Endometrial microvascular endothelial cells (primary cell): ENCODE data around the gene AATF. TPM values are rescaled to one million over a fixed set of nuclear protein-coding genes. Genes with fewer than 3 reads are reported as not detected.

Experiments used
- in situ Hi-C: cut with HindIII; loops from 2 replicates; pipeline ENCODE4 v1.10.0; 2017; ENCODE audit warnings: low sequenced_read_pairs, low pct_unique_long_range_greater_than_20kb; ENCODE audit errors: inconsistent ontology term
- total RNA-seq: library from RNA; depleted of rRNA; stranded (reverse); fragments of >200 nt; gene quantifications from one replicate; pipeline ENCODE4 v1.2.3, GENCODE V29; 2015; ENCODE audit errors: inconsistent ontology term

AATF gene
- 37.2 TPM for total RNA-seq

- in situ Hi-C loops, result no loop called here
Measured at GRCh38 chr17:36948717-36949460, at the start of gene AATF. Gene AATF, plus strand, starts transcription at chr17:36948954. Its CDS starts 172 bp downstream, at chr17:36949126.

GRCh38 chr17:36899250-36900159 lies 49.2 kb upstream of the AATF start:
- in situ Hi-C loops, result no loop called here

GRCh38 chr17:36900160-36900512 lies 48.6 kb upstream of the AATF start:
- in situ Hi-C loops, result no loop called here

GRCh38 chr17:36901506-36901905 lies 47.2 kb upstream of the AATF start:
- in situ Hi-C loops, result no loop called here

GRCh38 chr17:36907407-36907806 lies 41.3 kb upstream of the AATF start:
- in situ Hi-C loops, result no loop called here

- in situ Hi-C loops, result no loop called here
Measured at GRCh38 chr17:36910513-36910912, 38.2 kb upstream of the AATF start.

GRCh38 chr17:36911001-36911400 lies 37.8 kb upstream of the AATF start:
- in situ Hi-C loops, result no loop called here

- in situ Hi-C loops, result no loop called here
Measured at GRCh38 chr17:36913132-36913531, 35.6 kb upstream of the AATF start.

GRCh38 chr17:36918211-36918691 lies 30.5 kb upstream of the AATF start:
- in situ Hi-C loops, result no loop called here

- in situ Hi-C loops, result no loop called here
Measured at GRCh38 chr17:36919407-36919968, 29.3 kb upstream of the AATF start.

- in situ Hi-C loops, result no loop called here
Measured at GRCh38 chr17:36920032-36921005, 28.4 kb upstream of the AATF start.

GRCh38 chr17:36921095-36921851 lies 27.5 kb upstream of the AATF start:
- in situ Hi-C loops, result no loop called here

- in situ Hi-C loops, result no loop called here
Measured at GRCh38 chr17:36922175-36922574, 26.6 kb upstream of the AATF start.

- in situ Hi-C loops, result no loop called here
Measured at GRCh38 chr17:36923814-36924221, 24.9 kb upstream of the AATF start.

- in situ Hi-C loops, result no loop called here
Measured at GRCh38 chr17:36926226-36926625, 22.5 kb upstream of the AATF start.

GRCh38 chr17:36926701-36927100 lies 22.1 kb upstream of the AATF start:
- in situ Hi-C loops, result no loop called here

- in situ Hi-C loops, result no loop called here
Measured at GRCh38 chr17:36928471-36929345, 20.0 kb upstream of the AATF start.
